Stomach (tissue), 4 donors: ENCODE measurements around the gene IQGAP2.

ENCODE experiments used
- CTCF ChIP-seq, 7 experiments: fragments of 450-650 bp in 4 of 7; fragments of 200-600 bp in 3 of 7; sonication (generic) in 3 of 7; IDR thresholded peaks; one replicate each; pipeline ENCODE4 v1.5.1; 2016 to 2019; ENCODE audit warnings: antibody characterized with exemption in 7 of 7, control low read depth in 2 of 7, mild to moderate bottlenecking in 1 of 7
- EP300 ChIP-seq: sonication (generic); formaldehyde crosslinking; IDR thresholded peaks from one replicate; pipeline ENCODE4 v1.6.1; 2017; ENCODE audit warnings: antibody characterized with exemption
- POLR2A ChIP-seq, 4 donors: fragments of 450-650 bp; IDR thresholded peaks; one replicate each; pipeline ENCODE4 v1.6.1; 2016; ENCODE audit warnings: antibody characterized with exemption in 4 of 4, control low read depth in 2 of 4, mild to moderate bottlenecking in 1 of 4, moderate library complexity in 1 of 4

- TF ChIP-seq CTCF (IDR thresholded peaks at IDR 0.05) (no peak), POLR2A (IDR thresholded peaks at IDR 0.05) (no peak), EP300 (no peak)
Observed at GRCh38 chr5:76406673-76407072, 3.6 kb downstream of the IQGAP2 start.
